ENCODE results near the gene PSMD1.

The PSMD1 gene

GRCh38 chr2:231034291-231034882, 22.3 kb upstream of the PSMD1 start:
- no peak overlapping the region for H3K4me3 ChIP-seq (ENCODE audit: low read depth, low read length)

GRCh38 chr2:231036131-231036530, 20.5 kb upstream of the PSMD1 start:
- no peak overlapping the region for H3K4me3 ChIP-seq (ENCODE audit: low read depth, low read length)

- no peak overlapping the region for H3K4me3 ChIP-seq (ENCODE audit: low read depth, low read length)
Measured at GRCh38 chr2:231036578-231037106, 20.0 kb upstream of the PSMD1 start.

GRCh38 chr2:231037202-231037730, 19.4 kb upstream of the PSMD1 start, which contains the start of gene C2orf72:
Gene C2orf72 (plus strand): TSS chr2:231037523. CDS start chr2:231037566, 43 bp downstream.
- H3K4me3 ChIP-seq (ENCODE audit: low read depth, low read length), result peak within 1 kb of the TSS; percentile 45

GRCh38 chr2:231037731-231038482, 18.8 kb upstream of the PSMD1 start:
- H3K4me3 ChIP-seq (ENCODE audit: low read depth, low read length), result peak overlapping the region; percentile 45

GRCh38 chr2:231038483-231039293, 18.0 kb upstream of the PSMD1 start:
- H3K4me3 ChIP-seq (ENCODE audit: low read depth, low read length), result peak overlapping the region; percentile 45

GRCh38 chr2:231039294-231039664, 17.4 kb upstream of the PSMD1 start:
- H3K4me3 ChIP-seq (ENCODE audit: low read depth, low read length), result no peak overlapping the region

GRCh38 chr2:231039821-231040364, 16.8 kb upstream of the PSMD1 start:
- H3K4me3 ChIP-seq (ENCODE audit: low read depth, low read length), result no peak overlapping the region

- no peak overlapping the region for H3K4me3 ChIP-seq (ENCODE audit: low read depth, low read length)
Measured at GRCh38 chr2:231041061-231041689, 15.5 kb upstream of the PSMD1 start.

- H3K4me3 ChIP-seq (ENCODE audit: low read depth, low read length), result no peak overlapping the region
Measured at GRCh38 chr2:231043796-231044195, 12.9 kb upstream of the PSMD1 start.

GRCh38 chr2:231046916-231047273, 9.8 kb upstream of the PSMD1 start:
- H3K4me3 ChIP-seq (ENCODE audit: low read depth, low read length), result no peak overlapping the region

GRCh38 chr2:231047274-231047922, 9.3 kb upstream of the PSMD1 start:
- no peak overlapping the region for H3K4me3 ChIP-seq (ENCODE audit: low read depth, low read length)

- H3K4me3 ChIP-seq (ENCODE audit: low read depth, low read length), result no peak overlapping the region
Measured at GRCh38 chr2:231047923-231048915, 8.4 kb upstream of the PSMD1 start.

- no peak overlapping the region for H3K4me3 ChIP-seq (ENCODE audit: low read depth, low read length)
Measured at GRCh38 chr2:231049286-231050017, 7.2 kb upstream of the PSMD1 start.

- no peak overlapping the region for H3K4me3 ChIP-seq (ENCODE audit: low read depth, low read length)
Measured at GRCh38 chr2:231050018-231050901, 6.4 kb upstream of the PSMD1 start.

- no peak overlapping the region for H3K4me3 ChIP-seq (ENCODE audit: low read depth, low read length)
Measured at GRCh38 chr2:231051116-231051515, 5.6 kb upstream of the PSMD1 start.

Measured in iPS-11a (cell line).